Measurements from ENCODE around the gene MR1. TPM values are rescaled to one million over a fixed set of nuclear protein-coding genes. Genes with fewer than 3 reads are reported as not detected.
A peak's percentile ranks its signal among the peaks of the same experiment; 100 is the strongest.

MR1 gene
- total and polyA plus RNA-seq, 9 of the 15 experiments (the other 6 are each of a cell fraction or from before 2014, with no cell fraction given) = 9.7 to 21.7 (median 15.6) TPM

DNA sequence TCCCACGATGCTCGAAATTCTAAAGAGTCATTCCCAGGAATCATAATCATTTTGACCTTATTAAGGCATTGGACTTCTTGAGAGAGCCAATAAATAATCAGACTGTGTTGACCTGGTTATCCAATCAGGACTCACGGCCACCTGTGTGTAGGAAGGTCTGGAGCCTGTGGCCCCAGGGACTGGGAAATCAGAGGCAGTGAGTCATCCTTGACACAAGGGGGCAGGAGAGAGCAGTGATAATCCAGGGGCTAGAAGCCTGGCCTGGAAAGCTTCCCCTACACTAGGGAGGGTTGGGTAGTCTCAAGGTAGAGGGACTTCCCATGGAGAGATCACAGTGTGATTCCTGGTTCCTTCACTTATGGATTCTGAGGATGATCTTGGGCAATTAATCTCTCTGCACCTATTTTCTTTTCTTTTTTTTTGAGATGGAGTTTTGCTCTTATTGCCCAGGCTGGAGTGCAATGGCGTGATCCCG lies 4.7 kb downstream of the MR1 start (continued):
- TF ChIP-seq SMARCA5 (IDR thresholded peaks at IDR 0.05) = 0 out of 2 replicates have a peak, but pooled peaks have one; percentile 20
- TF ChIP-seq CBX3 (IDR thresholded peaks at IDR 0.05; ENCODE audit: borderline replicate concordance in 1 of 2, low read length in 2 of 2) = 0 out of 3 replicates have a peak, but pooled peaks of 1 of the 2 experiments have one; percentile 35
- TF ChIP-seq FOSL1 (tag; conservative IDR thresholded peaks at IDR 0.05) = peak; percentile 53
- TF ChIP-seq TCF7L2 (IDR thresholded peaks at IDR 0.05; ENCODE audit: low read depth, low read length) = no peak
- peak; percentile 71 for TF ChIP-seq CREM (IDR thresholded peaks at IDR 0.05; ENCODE audit: low read depth)
- peak; percentile 89 for TF ChIP-seq JUND (IDR thresholded peaks at IDR 0.05; ENCODE audit: borderline replicate concordance, low read depth, low read length)
- TF ChIP-seq JUND (tag; IDR thresholded peaks at IDR 0.05; ENCODE audit: borderline replicate concordance, low read depth, low read length) = peak; percentile 68; the same call in 2 of the 3 replicates
- TF ChIP-seq, protein P1, sequence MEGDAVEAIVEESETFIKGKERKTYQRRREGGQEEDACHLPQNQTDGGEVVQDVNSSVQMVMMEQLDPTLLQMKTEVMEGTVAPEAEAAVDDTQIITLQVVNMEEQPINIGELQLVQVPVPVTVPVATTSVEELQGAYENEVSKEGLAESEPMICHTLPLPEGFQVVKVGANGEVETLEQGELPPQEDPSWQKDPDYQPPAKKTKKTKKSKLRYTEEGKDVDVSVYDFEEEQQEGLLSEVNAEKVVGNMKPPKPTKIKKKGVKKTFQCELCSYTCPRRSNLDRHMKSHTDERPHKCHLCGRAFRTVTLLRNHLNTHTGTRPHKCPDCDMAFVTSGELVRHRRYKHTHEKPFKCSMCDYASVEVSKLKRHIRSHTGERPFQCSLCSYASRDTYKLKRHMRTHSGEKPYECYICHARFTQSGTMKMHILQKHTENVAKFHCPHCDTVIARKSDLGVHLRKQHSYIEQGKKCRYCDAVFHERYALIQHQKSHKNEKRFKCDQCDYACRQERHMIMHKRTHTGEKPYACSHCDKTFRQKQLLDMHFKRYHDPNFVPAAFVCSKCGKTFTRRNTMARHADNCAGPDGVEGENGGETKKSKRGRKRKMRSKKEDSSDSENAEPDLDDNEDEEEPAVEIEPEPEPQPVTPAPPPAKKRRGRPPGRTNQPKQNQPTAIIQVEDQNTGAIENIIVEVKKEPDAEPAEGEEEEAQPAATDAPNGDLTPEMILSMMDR (IDR thresholded peaks at IDR 0.05 in 2 of 3, conservative IDR thresholded peaks at IDR 0.05 in 1 of 3; ENCODE audit: insufficient read depth in 2 of 3, low read depth in 1 of 3, low read length in 3 of 3) = peak; percentile 90 to 96 (median 92)
- peak; percentile 39; the same call in 1 of the 2 replicates for TF ChIP-seq RB1 (IDR thresholded peaks at IDR 0.05; ENCODE audit: low read depth)
- TF ChIP-seq NFYB (IDR thresholded peaks at IDR 0.05; ENCODE audit: extremely low read depth, insufficient read length) = peak; percentile 69
- TF ChIP-seq, protein P2, sequence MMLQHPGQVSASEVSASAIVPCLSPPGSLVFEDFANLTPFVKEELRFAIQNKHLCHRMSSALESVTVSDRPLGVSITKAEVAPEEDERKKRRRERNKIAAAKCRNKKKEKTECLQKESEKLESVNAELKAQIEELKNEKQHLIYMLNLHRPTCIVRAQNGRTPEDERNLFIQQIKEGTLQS (IDR thresholded peaks at IDR 0.05) = peak; percentile 54
- TF ChIP-seq, protein P2 (CRISPR knock-in tag; conservative IDR thresholded peaks at IDR 0.05) = no peak
- TF ChIP-seq CC2D1A (IDR thresholded peaks at IDR 0.05) = peak; percentile 56; the same call in 1 of the 2 replicates
- TF ChIP-seq, protein P3, sequence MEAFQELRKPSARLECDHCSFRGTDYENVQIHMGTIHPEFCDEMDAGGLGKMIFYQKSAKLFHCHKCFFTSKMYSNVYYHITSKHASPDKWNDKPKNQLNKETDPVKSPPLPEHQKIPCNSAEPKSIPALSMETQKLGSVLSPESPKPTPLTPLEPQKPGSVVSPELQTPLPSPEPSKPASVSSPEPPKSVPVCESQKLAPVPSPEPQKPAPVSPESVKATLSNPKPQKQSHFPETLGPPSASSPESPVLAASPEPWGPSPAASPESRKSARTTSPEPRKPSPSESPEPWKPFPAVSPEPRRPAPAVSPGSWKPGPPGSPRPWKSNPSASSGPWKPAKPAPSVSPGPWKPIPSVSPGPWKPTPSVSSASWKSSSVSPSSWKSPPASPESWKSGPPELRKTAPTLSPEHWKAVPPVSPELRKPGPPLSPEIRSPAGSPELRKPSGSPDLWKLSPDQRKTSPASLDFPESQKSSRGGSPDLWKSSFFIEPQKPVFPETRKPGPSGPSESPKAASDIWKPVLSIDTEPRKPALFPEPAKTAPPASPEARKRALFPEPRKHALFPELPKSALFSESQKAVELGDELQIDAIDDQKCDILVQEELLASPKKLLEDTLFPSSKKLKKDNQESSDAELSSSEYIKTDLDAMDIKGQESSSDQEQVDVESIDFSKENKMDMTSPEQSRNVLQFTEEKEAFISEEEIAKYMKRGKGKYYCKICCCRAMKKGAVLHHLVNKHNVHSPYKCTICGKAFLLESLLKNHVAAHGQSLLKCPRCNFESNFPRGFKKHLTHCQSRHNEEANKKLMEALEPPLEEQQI (IDR thresholded peaks at IDR 0.05) = peak; percentile 55
- peak; percentile 73 to 90 for TF ChIP-seq RAD21 (CRISPR knock-in tag; conservative IDR thresholded peaks at IDR 0.05 in 1 of 2, IDR thresholded peaks at IDR 0.05 in 1 of 2)
- TF ChIP-seq EP300 (IDR thresholded peaks at IDR 0.05; ENCODE audit: low read length) = peak; percentile 27; the same call in 1 of the 2 replicates
- TF ChIP-seq SNIP1 (IDR thresholded peaks at IDR 0.05; ENCODE audit: low read depth) = no peak
- no peak for TF ChIP-seq NR1H2 (CRISPR knock-in tag; IDR thresholded peaks at IDR 0.05)
- 0 out of 2 replicates have a peak, but pooled peaks have one; percentile 21 for TF ChIP-seq CREB1 (IDR thresholded peaks at IDR 0.05)
- 0 out of 2 replicates have a peak, but pooled peaks have one; percentile 45 for TF ChIP-seq CREB1 (CRISPR knock-in tag; IDR thresholded peaks at IDR 0.05)
